ENCODE measurements around the gene SNX13. TPM values are rescaled to one million over a fixed set of nuclear protein-coding genes. Genes with fewer than 3 reads are reported as not detected.

The SNX13 gene
- total RNA-seq, 1 experiment from 2014 or later, result 29.0 TPM

DNA sequence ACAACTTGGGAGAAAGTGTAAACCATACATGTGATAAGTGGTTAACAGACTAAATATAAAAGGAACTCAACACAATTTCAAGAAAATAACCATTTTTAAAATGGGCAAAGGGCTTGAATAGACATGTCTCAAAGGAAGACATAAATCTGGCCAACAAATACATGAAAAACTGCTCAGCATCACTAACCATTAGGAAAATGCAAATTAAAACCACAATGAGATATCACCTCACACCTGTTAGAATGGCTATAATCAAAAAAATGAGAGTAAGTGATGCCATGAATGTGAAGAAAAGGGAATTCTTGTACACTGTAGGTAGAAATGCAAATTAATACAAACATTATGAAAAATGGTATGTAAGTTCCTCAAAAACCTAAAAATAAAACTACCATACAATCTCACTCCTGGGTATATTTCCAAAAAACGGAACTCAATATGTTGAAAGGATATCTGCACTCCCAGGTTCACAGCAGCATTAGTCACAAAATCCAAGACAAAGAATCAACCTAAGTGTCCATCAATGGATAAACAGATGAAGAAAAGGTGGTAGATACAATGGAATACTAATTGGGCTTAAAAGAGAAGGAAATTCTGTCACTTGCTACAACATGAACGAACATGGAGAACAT is 5.6 kb downstream of the SNX13 start:
- DNase-seq, result no peak
- no peak overlapping the region for H3K4me2 ChIP-seq (ENCODE audit: insufficient read depth, insufficient read length, low read length)
- H3K4me1 ChIP-seq (ENCODE audit: insufficient read depth, low read length), result peaks cover 3% of the 10 kb centered on the region; the same call in 1 of the 2 replicates
- Mint-ChIP-seq H3K27me3 (ENCODE audit: low read depth) (no peaks in the 10 kb centered on the region), H3K36me3 (ENCODE audit: insufficient read depth in 1 of 3, low read depth in 3 of 3) (no peaks in the 10 kb centered on the region), H3K27ac (no peak overlapping the region), H3K4me3 (no peak overlapping the region), H3K9me3 (no peaks in the 10 kb centered on the region; a peak in 1 of 5 replicates), H3K4me1 (peaks cover 33 to 43% of the 10 kb centered on the region in 2 experiments)
- no peaks in the 10 kb centered on the region for H3K79me1 ChIP-seq (ENCODE audit: insufficient read depth, low read depth, low read length, poor library complexity, severe bottlenecking)
- no peak overlapping the region for H2BK120ac ChIP-seq (ENCODE audit: low read depth, low read length, poor library complexity, severe bottlenecking)
- no peak overlapping the region for H2AK5ac ChIP-seq (ENCODE audit: insufficient read length, low read length)
- no peak overlapping the region for H3K14ac ChIP-seq (ENCODE audit: insufficient read depth, low read length)
- H2BK20ac ChIP-seq (ENCODE audit: low read depth, low read length, poor library complexity, severe bottlenecking), result no peak overlapping the region
- no peak overlapping the region for H2BK5ac ChIP-seq (ENCODE audit: insufficient read length, low read length)
- H3K4ac ChIP-seq (ENCODE audit: low read depth, low read length), result no peak overlapping the region
- WGBS (ENCODE audit: extremely low coverage, insufficient read length, low lambda C conversion rate), result no CpG with 5 or more reads among the region's 2 CpGs
- no peaks in the 10 kb centered on the region for H3K9me3 ChIP-seq (ENCODE audit: control insufficient read depth, low read depth, low read length)
- H4K5ac ChIP-seq (ENCODE audit: insufficient read length, low read depth, low read length), result no peak overlapping the region
- no peaks in the 10 kb centered on the region for H4K20me1 ChIP-seq (ENCODE audit: control insufficient read depth, insufficient read depth, insufficient read length)
- H4K8ac ChIP-seq (replicated peaks; ENCODE audit: insufficient read length, low read depth, low read length), result no peak overlapping the region
- no peak overlapping the region for H2BK15ac ChIP-seq (ENCODE audit: low read depth, low read length)
- TF ChIP-seq, protein P1, sequence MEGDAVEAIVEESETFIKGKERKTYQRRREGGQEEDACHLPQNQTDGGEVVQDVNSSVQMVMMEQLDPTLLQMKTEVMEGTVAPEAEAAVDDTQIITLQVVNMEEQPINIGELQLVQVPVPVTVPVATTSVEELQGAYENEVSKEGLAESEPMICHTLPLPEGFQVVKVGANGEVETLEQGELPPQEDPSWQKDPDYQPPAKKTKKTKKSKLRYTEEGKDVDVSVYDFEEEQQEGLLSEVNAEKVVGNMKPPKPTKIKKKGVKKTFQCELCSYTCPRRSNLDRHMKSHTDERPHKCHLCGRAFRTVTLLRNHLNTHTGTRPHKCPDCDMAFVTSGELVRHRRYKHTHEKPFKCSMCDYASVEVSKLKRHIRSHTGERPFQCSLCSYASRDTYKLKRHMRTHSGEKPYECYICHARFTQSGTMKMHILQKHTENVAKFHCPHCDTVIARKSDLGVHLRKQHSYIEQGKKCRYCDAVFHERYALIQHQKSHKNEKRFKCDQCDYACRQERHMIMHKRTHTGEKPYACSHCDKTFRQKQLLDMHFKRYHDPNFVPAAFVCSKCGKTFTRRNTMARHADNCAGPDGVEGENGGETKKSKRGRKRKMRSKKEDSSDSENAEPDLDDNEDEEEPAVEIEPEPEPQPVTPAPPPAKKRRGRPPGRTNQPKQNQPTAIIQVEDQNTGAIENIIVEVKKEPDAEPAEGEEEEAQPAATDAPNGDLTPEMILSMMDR (conservative IDR thresholded peaks at IDR 0.05), result no peak
- H3K56ac ChIP-seq (ENCODE audit: insufficient read length, low read depth, low read length), result no peak overlapping the region
- H3K9ac ChIP-seq (ENCODE audit: extremely low read depth, insufficient read length, low read length), result no peak overlapping the region
- no peak overlapping the region for H3K18ac ChIP-seq (ENCODE audit: insufficient read length, low read depth, low read length)
- H3K27ac ChIP-seq (ENCODE audit: insufficient read length, low read depth, low read length), result no peak overlapping the region
- no peak overlapping the region for H2BK12ac ChIP-seq (ENCODE audit: insufficient read length, low read depth, low read length)
- H3K23ac ChIP-seq (ENCODE audit: insufficient read length, low read depth, low read length), result no peak overlapping the region
- peaks cover 8% of the 10 kb centered on the region for H3K23me2 ChIP-seq (ENCODE audit: insufficient read length, low read depth, low read length, poor library complexity, severe bottlenecking)
- H3T11ph ChIP-seq (ENCODE audit: low read length), result no peak overlapping the region
- no peaks in the 10 kb centered on the region for H3K27me3 ChIP-seq (ENCODE audit: insufficient read depth, low read length)
- H4K91ac ChIP-seq (ENCODE audit: insufficient read length, low read depth, low read length), result no peak overlapping the region
- no peak overlapping the region for H2AFZ ChIP-seq (ENCODE audit: low read length)
- H3K79me2 ChIP-seq (ENCODE audit: insufficient read depth, low read length), result peaks cover 9% of the 10 kb centered on the region; the same call in 1 of the 2 replicates
